NOMO-1 (cell line): ENCODE measurements around the gene FBN3.
A peak's percentile ranks its signal among the peaks of the same experiment; 100 is the strongest.
"Not testable (repeated sequence)": the region's sequence is repeated elsewhere in the genome, so short reads cannot be mapped to it uniquely, and the experiment has no call there.

Experiments
- DNase-seq, 2 experiments: peaks; one replicate each; lab custom pipeline; 2025; ENCODE audit not compliant: unreplicated experiment in 2 of 2; lab: John Stamatoyannopoulos, UW

Gene FBN3

DNA sequence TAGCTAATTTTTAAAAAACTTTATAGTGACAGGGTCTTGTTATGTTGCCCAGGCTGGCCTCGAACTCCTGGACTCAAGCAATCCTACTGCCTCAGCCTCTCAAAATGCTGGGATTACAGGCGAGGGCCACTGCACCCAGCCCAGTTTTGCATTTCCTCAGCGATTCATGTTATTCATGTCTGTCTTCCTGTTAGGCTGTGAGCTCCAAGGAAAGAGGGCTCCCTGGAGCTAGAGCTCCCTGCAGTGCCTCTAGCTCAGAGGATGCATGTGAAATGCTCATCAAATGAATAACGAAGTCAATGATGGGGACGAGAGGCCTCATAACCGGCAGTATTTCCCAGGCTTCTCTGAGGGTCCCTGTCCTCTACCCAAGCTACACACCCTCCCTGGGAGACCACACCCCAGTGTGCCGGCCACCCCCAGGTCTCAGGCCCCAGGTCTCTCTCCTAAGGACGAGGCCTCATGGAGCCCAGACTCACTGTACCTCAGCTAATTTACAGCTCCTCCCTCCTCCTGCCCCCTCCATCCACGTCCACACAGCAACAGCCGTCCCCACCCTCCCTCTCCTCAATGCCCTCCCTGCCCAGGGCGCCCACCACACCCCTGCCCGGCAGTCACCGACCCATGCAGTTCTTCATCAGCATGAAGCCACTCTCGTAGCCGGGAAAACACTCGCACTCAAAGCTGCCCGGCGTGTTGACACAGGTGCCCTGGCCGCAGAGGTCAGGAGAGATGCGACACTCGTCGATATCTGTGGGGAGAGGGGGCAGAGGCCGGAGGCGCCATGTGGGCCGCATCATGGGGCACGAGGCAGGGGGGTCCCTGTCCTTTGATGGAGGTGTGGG, 28.5 kb downstream of the FBN3 start:
- DNase-seq: no peak

DNA sequence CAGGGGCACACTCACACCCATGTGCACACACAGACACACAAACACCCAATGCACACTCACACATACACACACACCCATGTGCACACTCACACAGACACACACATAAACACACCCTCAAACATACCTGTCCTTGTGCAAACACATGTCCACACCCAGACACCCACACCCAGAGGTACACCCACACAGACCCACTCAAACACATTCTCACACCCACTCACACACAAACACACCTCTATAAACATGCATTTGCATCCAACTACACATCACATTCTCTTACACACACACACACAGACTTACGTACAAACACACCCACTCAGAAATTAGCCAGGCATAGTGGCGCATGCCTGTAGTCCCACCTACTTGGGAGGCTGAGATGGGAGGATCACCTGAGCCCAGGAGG, 31.4 kb downstream of the FBN3 start:
- DNase-seq: no peak

DNA sequence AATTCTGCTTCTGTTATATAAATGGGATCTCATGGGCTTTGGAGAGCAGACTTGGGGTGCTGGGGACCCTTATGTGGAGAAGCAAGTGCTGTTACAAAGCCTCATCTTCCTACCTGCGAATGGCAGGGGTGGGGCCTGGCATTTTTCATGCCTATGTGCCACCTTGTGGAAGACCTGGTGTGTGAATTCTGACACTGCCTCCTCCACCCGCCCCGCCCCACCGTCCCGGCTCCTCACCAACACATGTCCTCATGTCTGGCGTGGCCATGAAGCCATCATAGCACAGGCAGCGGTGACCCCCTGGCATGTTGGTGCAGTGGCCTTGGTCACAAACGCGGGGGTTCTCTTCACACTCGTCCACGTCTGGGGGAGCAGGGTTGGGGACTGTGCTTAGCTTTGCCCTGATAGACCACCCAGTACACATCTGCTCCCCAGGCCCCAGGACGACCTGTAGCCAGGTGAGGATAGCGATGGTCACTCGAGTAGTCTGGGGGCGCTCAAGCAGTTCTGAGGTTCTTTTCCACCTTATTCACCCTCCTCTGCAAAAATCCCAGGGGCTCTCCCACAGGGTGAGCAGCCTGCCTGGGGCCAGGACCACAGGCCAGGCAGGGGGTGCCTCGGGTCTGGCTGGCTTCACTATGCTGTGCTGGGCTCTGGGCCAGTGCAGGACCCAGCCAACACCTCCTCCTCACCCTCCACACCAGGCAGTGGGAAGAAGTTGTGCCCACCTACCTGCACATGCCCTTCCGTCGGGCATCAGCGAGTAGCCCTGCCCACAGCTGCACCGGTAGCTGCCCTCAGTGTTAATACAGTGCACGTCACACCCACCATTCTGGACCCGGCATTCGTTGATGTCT, 32.7 kb downstream of the FBN3 start:
- no peak for DNase-seq

DNA sequence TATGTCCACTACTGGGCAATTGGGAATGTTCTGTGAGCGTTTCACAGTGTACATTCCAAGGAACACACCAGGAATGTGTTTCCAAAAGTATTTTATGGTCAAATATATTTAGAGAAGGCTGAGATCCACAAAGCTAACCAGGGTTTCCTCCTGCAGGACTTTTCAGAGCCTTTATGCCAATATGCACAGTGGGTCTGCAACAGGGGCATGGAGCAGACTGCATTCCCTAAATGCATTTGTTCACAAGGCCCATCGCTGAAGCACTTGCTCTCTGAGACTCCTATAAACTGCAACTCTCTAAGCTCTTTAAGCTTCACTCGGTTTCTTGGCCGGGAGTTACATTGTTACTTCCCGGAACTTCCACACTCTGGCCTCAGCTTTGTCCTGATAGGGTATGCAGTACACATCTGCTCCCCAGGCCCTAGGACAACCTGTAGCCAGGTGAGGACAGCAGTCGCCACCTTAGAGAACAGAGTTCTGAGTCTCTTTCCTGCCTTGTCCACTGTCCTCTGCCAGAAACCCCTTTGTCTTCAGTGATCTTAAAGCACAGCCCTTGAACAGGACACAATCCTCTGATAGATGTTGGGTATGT, 33.5 kb downstream of the FBN3 start:
- DNase-seq: no peak

DNA sequence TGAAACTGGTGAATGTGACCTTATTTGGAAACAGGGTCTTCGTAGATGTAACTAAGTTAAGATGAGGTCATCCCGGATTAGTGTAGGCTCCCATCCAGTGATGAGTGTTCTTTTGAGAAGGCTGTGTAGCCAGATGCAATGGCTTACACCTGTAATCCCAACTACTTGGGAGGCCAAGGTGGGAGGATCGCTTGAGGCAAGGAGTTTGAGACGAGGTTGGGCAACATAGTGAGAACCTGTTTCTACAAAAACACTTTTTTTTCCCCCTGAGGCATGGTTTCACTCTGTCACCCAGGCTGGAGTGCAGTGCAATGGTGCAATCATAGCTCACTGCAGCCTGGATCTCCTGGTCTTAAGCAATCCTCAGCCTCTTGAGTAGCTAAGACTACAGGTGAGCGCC, 36.4 kb downstream of the FBN3 start:
- peak in 1 of 2 experiments; percentile 34 for DNase-seq

DNA sequence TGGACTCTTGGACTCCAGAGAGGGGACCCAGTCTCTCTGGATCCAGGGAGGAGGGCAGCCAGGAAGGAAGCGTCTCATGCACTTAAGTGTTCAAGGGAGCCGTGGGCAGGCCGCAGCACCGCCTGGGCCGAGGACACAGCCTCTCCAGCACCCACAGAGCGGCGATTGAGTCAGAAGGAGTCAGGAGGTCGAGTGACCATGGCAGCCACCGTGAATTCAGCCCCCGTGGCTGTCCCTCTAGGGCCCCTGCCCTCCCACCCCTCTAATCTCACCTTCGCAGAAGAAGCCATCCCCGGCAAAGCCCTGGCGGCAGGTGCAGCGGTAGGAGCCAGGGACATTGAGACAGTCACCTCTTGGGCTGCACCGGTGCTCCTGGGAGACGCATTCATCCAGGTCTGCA, 38.0 kb downstream of the FBN3 start:
- no peak for DNase-seq

DNA sequence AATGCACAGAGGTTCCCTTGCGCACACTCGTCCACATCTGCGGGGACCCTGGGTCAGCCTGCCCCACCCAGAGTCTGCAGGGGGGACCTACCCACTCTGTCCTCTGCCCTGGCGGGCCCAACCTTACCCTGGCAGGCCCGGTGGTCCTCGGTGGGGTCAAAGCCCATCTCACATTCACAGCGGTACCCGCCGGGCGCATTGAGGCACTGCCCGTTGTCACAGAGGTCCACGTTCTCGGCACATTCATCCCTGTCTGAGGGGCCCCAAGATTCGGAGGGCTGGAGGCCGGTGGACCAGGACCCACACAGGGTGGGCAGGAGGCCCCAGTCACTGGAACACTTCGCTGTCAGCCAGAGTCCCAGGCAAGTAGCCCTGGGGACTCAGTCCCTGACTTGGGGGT, 38.5 kb downstream of the FBN3 start:
- DNase-seq: no peak

DNA sequence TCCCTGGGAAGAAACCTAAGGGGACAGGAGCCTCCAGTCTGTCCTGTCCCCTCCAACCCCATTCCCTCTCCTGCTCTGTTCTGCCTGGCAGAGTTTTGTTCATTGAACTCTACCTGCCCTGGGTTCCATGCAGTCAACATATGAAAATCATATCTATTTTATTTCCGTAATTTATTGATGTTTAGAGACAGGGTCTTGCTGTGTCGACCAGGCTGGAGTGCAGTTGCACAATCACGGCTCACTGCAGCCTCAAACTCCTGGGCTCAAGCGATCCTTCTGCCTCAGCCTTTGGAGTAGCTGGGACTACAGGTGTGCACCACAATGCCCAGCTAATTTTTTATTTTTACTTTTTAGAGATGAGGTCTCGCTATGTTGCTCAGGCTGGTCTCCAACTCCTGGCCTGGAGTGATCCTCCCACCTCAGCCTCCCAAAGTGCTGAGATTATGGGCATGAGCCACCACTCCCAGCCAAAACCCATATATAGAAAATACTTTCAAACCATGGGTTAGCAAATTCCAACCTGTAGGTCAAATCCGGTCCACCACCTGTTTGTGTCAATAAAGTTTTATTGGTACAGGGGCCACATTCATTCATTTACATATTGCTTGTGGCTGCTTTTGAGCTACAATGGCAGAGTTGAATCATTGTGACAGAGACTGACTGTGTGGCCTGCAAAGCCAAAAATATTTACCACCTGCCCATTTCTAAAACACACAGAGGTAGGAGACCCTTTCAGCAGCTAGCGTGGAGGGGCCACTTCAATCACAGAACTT, 39.3 kb downstream of the FBN3 start:
- DNase-seq: no peak

DNA sequence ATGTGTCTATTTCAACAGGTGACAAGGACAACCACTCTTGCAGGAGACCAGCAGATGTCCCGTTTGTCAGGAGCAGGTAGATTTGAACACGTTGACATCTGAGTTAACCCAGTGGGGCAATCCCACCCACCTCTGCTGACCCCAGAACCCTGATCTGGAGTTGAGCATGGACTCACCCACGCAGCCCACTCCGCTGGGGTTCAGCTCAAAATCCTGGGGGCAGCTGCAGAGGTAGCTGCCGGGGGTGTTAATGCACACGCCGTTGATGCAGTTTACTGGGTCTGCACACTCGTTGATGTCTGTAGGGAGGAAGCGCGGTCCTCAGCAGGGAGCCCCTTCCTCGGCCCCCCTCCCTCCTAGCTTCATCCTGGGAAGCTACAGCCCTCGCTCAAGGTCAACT, 39.9 kb downstream of the FBN3 start:
- no peak for DNase-seq

DNA sequence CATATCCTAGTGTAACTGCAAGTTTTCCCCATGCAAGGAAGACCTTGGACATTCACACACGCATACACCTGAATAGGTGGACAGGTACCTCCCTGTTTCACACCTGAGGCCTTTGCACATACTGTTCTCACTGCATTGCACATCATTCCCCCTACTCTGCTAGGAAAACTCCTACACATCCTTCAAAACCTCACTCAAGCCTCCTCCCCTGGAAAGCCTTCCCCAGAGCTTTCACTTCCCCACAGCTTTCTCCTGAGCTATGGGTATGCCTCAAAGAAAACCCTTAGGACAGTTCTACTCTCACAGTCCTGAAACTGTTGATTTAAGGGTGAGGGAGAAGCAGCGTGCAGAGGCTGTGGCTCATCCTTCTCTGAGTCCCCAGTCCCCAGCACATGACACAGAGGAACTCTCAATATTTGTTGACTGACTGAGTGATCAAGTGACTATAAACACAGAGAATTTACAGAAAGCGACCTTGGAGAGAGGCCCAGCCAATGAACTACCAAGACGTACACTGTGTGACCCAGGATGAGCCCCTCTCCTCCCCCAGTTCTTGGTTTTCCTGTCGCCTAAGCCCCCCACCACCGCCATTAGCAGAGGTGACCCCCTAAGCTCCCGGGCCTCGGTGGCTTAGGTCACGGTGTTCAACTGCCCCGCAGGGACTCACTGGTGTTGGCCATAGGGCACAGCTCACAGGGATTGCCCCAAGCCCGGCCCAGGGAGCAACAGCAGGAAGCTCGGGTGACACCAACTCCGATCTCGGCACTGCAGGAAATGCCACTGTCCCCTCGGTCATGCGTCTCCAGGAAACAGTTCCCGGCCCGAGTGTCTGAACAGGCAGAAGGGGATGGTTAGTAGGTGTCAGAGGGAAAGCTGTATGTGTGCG, 40.6 kb downstream of the FBN3 start:
- no peak for DNase-seq

DNA sequence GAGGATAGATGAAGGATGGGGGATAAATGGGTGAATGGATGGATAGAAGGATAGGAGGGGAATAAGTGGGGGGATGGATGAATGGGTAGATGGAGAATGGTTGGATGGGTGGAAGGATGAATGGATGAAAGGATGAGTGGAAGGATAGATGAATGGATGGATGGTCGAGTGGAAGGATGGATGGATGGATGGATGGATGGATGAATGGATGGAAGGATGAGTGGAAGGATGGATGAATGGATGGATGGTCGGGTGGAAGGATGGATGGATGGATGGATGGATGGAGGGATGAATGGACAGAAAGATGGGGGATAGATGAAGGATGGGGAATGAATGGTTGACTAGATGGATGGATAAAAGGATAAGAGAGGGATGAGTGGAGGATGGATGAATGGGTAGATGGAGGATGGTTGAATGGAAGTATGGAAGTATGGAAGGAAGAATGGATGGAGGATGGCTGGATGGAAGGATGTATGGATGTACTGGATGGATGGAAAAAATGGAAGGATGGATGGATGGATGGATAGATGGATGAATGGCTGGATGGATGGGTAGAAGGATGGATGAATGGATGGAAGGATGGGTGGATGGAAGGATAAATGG, 42.0 kb downstream of the FBN3 start:
- DNase-seq: no peak

DNA sequence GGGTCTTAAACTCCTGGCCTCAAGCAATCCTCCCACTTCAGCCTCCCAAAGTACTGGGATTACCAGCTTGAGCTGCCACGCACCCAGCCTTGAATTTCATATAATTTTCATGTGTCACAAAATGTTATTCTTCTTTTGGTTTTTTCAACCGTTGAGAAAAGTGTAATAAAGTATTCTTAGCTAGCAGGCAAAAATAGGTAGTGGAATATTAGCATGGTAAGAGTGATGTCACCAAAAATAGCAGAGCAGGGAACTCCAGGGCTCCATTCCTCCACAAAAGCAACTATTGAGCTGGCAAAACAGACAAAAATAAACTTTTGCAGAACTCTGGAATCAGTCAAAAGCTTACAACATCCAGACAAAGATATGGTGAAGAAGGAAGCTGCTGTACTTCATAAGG, 43.9 kb downstream of the FBN3 start:
- DNase-seq: no peak

DNA sequence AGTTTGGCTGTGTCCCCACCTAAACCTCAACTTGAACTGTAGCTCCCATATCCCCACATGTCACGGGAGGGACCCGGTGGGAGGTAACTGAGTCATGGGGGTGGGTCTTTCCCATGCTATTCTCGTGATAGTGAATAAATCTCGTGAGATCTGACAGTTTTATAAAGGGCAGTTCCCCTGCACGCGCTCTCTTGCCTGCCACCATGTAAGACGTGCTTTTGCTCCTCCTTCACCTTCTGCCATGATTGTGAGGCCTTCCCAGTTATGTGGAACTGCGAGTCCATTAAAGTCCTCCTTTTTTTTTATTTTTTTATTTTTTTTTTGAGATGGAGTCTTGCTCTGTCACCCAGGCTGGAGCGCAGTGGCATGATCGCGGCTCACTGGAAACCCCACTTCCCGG, 47.5 kb downstream of the FBN3 start:
- DNase-seq: not testable (repeated sequence)

DNA sequence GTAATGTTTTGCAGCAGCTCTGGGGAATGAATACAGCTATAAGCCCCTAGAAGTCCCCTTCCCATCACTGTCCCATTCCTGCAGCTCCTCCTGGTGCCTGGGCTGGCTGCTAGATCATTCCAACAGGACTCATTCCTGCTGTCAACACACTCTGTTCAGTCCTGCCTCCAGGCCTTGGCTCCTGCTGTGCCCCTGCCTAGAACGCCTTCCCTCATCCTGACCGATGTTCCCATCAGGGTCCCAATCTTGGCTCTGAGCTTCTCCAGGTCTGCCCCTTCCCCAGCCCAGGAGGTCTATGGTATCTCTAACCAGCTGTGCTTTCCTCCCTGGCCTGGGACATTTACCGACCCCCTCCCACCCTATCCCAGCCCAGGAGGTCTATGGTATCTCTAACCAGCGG, 48.1 kb downstream of the FBN3 start:
- no peak for DNase-seq

DNA sequence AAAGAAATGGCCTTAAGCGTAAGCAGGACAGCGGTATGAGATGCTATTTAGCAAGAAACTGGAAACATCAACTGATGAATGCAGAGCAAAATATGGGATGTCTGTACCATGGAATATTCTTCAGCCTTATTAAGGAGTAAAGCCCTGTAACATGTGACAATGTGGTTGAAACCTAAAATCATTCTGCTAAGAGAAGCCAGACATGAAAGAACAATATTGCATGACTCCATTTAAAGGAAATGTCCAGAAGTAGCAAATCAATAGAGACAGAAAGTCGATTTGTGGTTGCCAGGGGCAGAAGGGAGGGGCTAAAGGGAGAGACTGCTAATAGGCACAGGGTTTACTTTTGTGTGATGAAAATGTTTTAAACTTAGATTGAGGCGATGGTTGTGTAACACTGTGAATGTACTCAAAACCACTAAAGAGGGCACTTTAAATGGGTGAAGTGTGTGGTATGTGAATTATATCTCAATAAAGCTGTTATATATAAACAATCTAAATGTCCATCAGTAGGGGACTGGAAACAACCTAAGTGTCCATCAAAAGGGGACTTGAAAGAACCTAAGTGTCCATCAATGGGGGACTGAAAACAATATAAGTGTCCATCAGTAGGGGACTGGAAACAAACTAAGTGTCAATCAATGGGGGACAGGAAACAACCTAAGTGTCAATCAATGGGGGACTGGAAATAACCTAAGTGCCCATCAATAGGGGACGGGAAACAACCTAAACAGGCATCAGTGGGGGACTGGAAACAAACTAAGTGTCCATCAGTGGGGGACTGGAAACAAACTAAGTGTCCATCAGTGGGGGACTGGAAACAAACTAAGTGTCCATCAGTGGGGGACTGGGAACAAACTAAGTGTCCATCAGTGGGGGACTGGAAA, 51.5 kb downstream of the FBN3 start:
- peak; percentile 82 to 92 for DNase-seq

DNA sequence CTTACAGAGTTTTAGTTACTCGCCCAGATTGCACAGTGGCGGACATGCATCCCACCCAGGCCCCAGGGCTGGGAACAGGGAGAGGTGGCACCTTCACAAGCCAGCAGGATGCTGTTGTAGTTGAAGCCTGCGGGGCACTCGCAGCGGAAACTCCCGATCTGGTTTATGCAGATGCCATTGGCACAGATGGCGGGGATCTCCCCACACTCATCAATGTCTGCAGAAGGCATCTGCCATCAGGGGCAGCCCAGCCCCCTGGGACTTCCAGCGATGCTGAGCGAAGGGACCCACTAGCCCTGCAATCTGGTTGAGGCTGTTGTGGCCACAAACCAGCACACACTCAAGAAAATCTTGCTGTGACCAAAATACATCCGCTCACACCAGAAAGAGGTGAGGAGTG, 52.2 kb downstream of the FBN3 start:
- DNase-seq: no peak

DNA sequence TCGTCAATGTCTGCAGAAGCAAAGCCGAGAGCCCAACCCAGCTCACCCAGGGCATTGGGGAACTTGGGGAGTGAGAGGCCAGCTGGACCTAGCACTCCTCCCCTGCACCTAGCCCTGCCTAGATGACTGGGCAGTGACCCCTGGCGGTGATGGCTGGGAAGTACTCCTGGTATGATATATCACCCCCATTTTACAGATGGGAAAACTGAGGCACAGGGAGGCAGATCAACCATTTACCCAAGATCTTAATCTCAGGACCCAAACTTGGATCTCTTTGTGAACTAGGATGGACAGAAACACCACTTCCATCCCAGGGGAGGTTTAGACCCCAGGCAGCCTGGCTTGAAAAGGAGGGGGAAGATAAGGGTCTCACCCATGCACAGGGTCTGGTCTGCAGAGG, 53.3 kb downstream of the FBN3 start:
- no peak for DNase-seq

DNA sequence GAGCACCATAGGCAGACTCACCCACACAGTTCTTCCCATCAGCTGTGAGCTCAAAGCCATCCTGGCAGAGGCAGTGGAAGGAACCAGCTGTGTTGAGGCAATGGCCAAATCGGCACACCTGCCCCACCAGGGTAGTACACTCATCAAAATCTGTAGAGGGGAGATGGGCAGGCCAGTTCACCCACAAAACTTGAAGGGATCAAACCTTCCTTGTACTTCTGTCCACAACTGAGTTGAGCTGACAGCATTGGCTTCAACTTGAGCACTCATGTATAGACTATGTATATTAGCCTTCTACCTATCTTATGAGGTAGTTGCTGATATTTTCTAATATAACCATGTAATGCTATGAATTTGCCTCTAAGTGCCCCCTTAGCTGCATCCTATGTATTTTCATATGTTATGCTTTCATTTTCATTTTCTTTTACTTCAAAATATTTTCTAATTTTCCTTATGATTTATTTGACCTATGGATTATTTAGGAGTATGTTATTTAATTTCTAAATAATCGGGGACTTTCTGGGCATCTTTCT, 54.0 kb downstream of the FBN3 start:
- no peak for DNase-seq
